Colonic mucosa (tissue), 4 donors: Measurements from ENCODE around the gene INSM2. TPM values are rescaled to one million over a fixed set of nuclear protein-coding genes. Genes with fewer than 3 reads are reported as not detected.

Experiments
- DNase-seq: peaks from one replicate; pipeline ENCODE4 v3.0.0-alpha.2; 2020
- H3K27ac ChIP-seq: fragments of 200-600 bp; one replicate; pipeline ENCODE4 v1.8.0; 2021
- H3K27me3 ChIP-seq: fragments of 200-600 bp; one replicate; pipeline ENCODE4 v1.8.0; 2021
- H3K36me3 ChIP-seq: fragments of 200-600 bp; one replicate; pipeline ENCODE4 v1.8.0; 2021
- H3K4me1 ChIP-seq: fragments of 200-600 bp; one replicate; pipeline ENCODE4 v1.8.0; 2021; ENCODE audit warnings: mild to moderate bottlenecking
- H3K4me3 ChIP-seq: fragments of 200-600 bp; one replicate; pipeline ENCODE4 v1.8.0; 2021
- H3K9ac ChIP-seq, 2 donors: one replicate each; pipeline ENCODE4 v1.7.0; 2013; ENCODE audit warnings: control low read depth in 2 of 2, low read depth in 2 of 2, low read length in 2 of 2
- H3K9me3 ChIP-seq: fragments of 200-600 bp; one replicate; pipeline ENCODE4 v1.8.0; 2021
- CTCF ChIP-seq: fragments of 200-600 bp; IDR thresholded peaks from one replicate; pipeline ENCODE4 v1.8.0; 2022; ENCODE audit warnings: antibody characterized with exemption, mild to moderate bottlenecking
- intact Hi-C: fragments of 100-400 bp; cut with DNase I; formaldehyde crosslinking; loops from one replicate; pipeline ENCODE4 v1.14.1; 2022
- total RNA-seq, 2 donors: library from RNA; stranded (reverse); fragmentation: NEBNext Ultra II Directional in 1 of 2; extraction: Animal tissue kit (Norgen Biotek cat#: 25700) in 1 of 2; gene quantifications; one replicate each; pipeline ENCODE4 v1.2.1, GENCODE V29; 2021
- donor health status: healthy.
- donor health status: DM: no; HTN: no; CAD: no.
- donor health status: DM: no; HTN: no; CAD: no.

INSM2 gene
- total RNA-seq, 2 donors from 2014 or later, result not detected

- no peak for TF ChIP-seq CTCF
- H3K4me3 ChIP-seq, result no peak overlapping the region
- DNase-seq, result no peak
- H3K9me3 ChIP-seq, result no peaks in the 10 kb centered on the region
- intact Hi-C loops, result no loop called here
- no peaks in the 10 kb centered on the region for H3K27me3 ChIP-seq
- no peaks in the 10 kb centered on the region for H3K36me3 ChIP-seq
- no peaks in the 10 kb centered on the region for H3K4me1 ChIP-seq
- H3K27ac ChIP-seq, result no peak overlapping the region
- no peak overlapping the region for H3K9ac ChIP-seq
These were observed 24.7 kb downstream of the INSM2 start for GRCh38 chr14:35558680-35559079.

GRCh38 chr14:35565871-35566464, 32.0 kb downstream of the INSM2 start:
- no peaks in the 10 kb centered on the region for H3K9me3 ChIP-seq
- no peak for TF ChIP-seq CTCF
- intact Hi-C loops, result no loop called here
- no peak overlapping the region for H3K4me3 ChIP-seq
- H3K9ac ChIP-seq, result no peak overlapping the region
- H3K27ac ChIP-seq, result no peak overlapping the region
- H3K36me3 ChIP-seq, result no peaks in the 10 kb centered on the region
- DNase-seq, result no peak
- no peaks in the 10 kb centered on the region for H3K27me3 ChIP-seq
- no peaks in the 10 kb centered on the region for H3K4me1 ChIP-seq

GRCh38 chr14:35571598-35571997, 37.6 kb downstream of the INSM2 start:
- TF ChIP-seq CTCF, result no peak
- DNase-seq, result no peak

GRCh38 chr14:35573911-35574310, 39.9 kb downstream of the INSM2 start:
- no peaks in the 10 kb centered on the region for H3K9me3 ChIP-seq
- H3K36me3 ChIP-seq, result no peaks in the 10 kb centered on the region
- H3K4me3 ChIP-seq, result no peak overlapping the region
- no peak overlapping the region for H3K27ac ChIP-seq
- TF ChIP-seq CTCF, result no peak
- H3K4me1 ChIP-seq, result no peaks in the 10 kb centered on the region
- H3K27me3 ChIP-seq, result no peaks in the 10 kb centered on the region
- DNase-seq, result no peak
- intact Hi-C loops, result no loop called here
- no peak overlapping the region for H3K9ac ChIP-seq

More at GRCh38 chr14:35571598-35571997, 37.6 kb downstream of the INSM2 start:
- intact Hi-C loops, result no loop called here
- H3K4me3 ChIP-seq, result no peak overlapping the region
- no peak overlapping the region for H3K9ac ChIP-seq
- no peaks in the 10 kb centered on the region for H3K36me3 ChIP-seq
- no peaks in the 10 kb centered on the region for H3K27me3 ChIP-seq
- H3K4me1 ChIP-seq, result no peaks in the 10 kb centered on the region
- H3K27ac ChIP-seq, result no peak overlapping the region
- no peaks in the 10 kb centered on the region for H3K9me3 ChIP-seq

- DNase-seq, result no peak
- Histone ChIP-seq H3K27me3 (no peaks in the 10 kb centered on the region), H3K36me3 (no peaks in the 10 kb centered on the region), H3K4me3 (no peak overlapping the region), H3K9ac (no peak overlapping the region), H3K9me3 (no peaks in the 10 kb centered on the region), H3K4me1 (no peaks in the 10 kb centered on the region), H3K27ac (no peak overlapping the region)
- TF ChIP-seq CTCF, result no peak
- intact Hi-C loops, result no loop called here
These were observed 42.3 kb downstream of the INSM2 start for GRCh38 chr14:35576260-35576659.
